CD4-positive, alpha-beta T cell treated with Interleukin-12 subunit alpha and Interleukin-12 subunit beta, for 1 hour (primary cell): ENCODE results near the gene TUFM.
A peak's percentile ranks its signal among the peaks of the same experiment; 100 is the strongest.
"Not testable (repeated sequence)": the region's sequence is repeated elsewhere in the genome, so short reads cannot be mapped to it uniquely, and the experiment has no call there.

Experiments used
- DNase-seq: peaks from one replicate; pipeline ENCODE4 v3.0.0-alpha.2; 2020

Gene TUFM

DNA sequence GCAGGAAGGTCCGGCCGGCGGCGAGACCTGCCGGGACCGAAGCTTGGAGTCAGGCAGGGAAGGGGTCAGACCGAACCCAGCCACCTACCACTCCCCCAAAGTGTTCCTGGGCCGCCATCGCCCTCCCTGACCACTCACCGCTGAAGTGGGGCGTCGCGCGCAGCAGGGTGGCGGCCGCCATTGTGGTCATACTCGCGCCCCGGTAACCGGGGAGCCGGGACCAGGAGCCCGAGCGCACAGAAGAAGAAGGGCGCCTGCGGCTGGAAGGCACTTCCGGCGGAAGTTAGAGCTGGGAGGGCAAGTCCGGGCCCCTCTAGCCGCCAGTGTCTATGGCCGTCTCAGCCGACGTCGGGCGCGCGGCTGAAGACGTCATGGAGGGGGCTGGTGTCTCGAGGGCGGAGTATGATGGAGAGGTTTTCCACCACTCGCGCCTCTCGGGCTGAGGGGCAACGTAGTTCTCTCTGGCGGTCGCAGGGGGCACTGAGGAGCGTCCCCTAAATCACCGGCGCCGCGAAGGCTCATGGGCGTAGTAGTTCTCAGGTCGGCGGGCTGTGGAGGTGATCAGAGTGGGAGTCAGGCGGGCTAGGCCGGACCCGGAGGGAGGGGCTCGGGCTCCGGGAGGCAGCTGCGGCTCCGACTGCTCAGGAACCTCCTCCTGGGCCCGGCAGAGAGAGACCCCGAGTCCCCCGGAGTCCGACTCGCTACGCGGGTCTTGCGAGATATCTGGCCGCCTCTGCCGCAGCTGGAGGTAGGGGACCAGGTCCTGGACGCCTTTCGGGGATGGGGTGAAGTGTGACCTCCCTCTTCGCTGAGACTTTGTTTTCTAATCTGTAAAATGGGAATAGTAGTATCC, at the start of gene TUFM:
TUFM (minus strand) TSS at position 269 of the 853 bp plus-strand sequence; CDS start at position 190, 79 bp downstream.
- DNase-seq: peak; percentile 99

DNA sequence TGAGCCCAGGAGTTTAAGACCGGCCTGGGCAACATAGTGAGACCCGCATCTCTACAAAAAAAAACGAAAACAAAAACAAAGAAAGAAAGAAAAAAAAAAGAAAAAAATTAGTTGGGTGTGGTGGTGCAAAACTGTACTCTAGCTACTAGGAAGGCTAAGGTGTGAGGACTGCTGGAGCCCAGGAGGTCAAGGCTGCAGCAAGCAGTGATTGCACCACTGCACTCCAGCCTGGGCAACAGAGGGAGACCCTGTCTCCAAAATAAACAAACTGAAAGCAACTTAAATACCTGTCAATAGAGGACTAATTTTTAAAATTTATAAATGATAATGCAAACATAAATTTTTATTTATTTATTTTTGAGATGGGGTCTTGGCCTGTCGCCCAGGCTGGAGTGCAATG, 49.5 kb upstream of the TUFM start:
- DNase-seq: no peak

DNA sequence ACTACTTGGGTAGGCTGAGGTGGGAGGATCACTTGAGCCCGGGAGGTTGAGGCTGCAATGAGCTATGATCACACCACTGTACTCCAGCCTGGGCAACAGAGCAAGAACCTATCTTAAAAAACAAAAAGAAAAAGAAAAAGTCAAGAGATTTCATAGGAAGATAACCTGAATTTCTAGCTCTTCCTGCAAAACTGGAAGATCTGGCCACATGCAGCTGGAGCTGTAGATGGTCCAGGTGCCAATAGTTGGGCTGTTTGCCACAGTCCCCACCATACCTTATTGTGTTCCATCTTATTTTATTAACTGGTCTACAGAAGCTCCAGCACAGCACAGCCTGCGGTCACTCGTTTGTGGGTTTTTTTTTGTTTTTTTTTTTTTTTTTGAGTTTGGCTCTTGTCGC, 47.1 kb upstream of the TUFM start:
- no peak for DNase-seq

DNA sequence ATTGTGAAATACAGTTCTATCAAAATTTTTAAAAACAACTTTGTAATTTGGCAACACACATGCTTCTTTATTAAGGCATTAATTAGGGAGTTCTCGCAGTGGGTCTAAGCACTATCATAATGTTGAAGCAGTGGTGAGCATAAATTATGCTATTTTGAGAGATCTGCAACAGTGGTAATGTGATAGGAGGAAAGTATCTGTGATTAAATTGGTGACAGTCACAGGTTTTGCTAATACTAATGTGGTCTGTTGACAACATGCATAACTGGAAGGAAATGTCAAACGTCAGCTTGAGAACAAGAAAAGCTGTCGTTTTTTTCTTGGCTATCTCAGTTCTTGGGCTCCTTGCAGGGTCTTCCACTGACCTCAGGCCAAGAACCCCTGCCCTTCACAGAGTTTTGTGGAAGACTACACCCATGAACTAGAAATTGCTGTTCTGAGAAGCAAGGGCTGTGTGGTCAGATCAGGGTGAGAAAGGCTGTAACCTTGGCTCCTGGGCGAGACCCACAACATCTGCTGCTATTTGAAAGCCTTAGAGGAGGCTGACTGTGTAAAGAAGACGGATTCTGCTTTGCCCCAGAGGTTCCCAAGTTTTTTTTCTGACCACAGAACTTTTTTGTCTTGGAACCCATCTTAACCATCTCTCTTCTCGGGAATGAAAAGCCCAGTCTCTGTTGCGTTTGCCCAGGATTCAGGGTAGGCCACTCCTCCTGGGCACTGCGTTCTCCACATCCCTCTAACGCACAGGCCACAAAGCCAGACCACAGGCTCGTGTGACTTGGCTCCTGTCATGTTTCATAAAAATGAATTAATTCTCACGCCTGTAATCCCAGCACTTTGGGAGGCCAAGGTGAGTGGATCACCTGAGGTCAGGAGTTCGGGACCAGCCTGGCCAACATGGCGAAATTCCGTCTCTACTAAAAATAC, 46.1 kb upstream of the TUFM start:
- DNase-seq: no peak

DNA sequence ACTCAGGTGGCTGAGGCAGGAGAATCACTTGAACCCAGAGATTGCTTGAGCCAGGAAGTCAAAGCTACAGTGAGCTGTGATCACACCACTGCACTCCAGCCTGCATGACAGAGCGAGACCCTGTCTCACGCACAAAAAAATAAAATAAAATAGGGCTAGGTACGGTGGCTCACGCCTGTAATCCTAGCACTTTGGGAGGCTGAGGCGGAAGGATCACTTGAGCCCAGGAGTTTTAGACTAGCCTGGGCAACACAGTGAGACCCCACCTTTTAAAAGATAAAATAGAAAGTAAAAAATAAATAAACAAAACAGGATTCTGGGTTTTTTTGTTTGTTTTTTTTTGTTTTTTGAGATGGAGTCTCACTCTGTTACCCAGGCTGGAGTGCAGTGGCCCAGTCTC, 44.2 kb upstream of the TUFM start:
- not testable (repeated sequence) for DNase-seq

DNA sequence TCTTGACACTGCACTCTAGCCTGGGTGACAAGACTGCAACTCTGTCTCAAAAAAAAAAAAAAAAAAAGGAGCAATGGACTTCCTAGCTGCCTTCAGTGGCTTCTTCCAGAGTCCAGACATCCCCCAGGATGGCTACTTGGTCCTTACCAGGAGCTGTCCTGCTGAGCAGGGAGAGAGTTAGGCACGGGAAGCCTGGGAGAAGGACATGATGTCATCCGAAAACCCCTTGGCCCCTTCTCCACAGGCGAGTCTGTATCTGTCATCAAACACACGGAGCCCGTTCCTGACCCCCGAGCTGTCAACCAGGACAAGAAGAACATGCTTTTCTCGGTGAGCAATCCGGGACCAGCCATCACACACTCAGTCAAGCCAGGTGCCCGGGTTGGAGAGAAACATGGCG, 40.8 kb upstream of the TUFM start:
- DNase-seq: no peak

DNA sequence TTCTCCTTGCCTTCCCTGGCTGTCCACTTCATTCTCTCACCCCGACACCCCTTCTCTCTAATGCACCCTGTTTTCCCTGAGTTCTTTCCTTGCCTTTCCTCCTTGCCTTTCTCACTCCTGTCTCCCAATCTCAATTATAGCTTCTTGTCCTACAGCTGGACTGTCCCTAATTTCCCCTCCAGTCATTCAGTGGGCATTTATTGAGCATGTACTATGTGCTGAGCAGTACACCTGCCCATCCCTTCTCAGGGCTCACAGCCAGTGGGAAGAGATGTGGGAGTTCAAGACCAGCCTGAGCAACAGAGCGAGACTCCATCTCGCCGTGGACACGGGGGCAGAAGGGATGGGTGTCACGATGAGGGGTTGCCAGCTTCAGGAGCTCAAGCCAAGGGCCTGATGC, 37.9 kb upstream of the TUFM start:
- DNase-seq: no peak

DNA sequence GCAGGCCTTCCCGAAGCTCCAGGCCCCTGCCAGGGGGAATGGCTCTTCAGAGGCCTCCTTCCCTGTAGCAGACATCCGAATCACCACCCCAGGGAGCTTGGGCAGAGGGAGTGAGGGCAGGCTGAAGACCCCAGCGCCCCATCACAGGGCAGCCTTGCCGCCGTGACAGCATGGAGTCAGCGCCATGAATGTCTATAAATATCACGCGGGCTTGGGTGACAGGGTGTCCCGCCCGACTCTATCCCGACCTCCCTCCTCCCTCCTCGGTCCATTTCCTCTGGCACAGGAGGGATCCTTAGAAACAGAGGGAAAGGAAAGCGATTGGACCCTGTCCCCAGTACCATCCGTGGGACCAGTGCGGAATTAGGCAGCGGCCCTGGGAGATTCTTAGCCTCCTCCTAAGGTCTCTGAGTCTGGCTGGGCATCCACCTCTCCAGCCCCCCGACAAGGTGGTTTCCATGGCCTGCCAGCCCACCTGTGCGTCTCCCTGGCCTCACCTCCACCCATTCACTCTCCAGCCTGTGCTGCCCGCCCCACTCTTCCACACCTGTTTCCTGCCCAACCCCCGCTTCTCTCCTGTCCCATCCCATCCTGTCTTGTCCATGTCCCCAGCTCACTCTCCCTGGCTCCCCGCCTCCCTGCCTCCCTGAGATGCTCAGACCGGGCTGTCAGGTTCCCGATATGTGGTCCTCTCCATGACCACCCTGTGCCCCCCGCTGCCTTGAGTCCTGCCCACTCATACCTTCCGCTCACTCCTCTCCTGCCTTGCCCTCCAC, 37.3 kb upstream of the TUFM start:
- DNase-seq: no peak

DNA sequence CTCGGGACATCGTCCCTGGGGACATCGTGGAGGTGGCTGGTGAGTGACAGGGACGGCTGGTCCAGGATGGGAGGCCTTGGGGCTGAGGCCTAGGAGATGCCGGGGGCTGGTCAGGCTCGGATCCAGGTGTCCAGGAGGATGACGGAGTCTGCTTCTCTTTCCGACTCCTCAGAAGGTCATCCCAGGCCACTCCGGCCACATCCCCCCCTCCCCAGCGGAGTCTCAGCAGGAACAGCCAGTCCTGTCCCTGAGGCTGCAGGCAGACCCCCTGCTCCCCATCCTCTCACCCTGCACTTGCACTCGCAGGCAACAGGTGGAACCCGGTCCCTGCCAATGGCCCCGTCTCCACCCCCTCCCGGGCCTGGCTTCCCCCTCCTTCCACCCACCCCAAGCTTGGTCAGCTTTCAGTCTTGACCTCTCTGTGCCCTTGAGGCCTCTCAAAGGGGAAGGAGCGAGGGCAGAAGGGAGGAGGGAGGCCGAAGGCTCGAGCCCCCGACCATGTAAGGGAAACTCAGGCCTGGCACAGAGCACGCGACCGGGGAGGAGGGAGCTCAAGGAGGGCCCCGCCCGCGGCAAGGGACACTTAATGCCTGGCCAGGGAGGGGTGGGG, 36.5 kb upstream of the TUFM start:
- DNase-seq: no peak

DNA sequence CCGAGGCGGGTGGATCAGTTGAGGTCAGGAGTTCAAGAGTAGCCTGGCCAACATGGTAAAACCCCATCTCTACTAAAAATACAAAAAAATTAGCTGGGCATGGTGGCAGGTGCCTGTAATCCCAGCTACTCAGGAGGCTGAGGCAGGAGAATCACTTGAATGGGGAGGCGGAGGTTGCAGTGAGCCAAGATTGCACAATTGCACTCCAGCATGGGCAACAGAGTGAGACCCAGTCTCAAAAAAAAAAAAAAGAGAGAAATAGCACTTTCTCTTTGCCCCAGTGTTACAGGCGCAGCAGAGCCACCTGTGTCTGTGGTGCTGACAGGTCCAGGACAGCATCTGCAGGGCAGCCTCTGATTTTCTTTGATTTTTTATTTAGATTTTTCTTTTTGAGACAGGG, 35.4 kb upstream of the TUFM start:
- DNase-seq: not testable (repeated sequence)

DNA sequence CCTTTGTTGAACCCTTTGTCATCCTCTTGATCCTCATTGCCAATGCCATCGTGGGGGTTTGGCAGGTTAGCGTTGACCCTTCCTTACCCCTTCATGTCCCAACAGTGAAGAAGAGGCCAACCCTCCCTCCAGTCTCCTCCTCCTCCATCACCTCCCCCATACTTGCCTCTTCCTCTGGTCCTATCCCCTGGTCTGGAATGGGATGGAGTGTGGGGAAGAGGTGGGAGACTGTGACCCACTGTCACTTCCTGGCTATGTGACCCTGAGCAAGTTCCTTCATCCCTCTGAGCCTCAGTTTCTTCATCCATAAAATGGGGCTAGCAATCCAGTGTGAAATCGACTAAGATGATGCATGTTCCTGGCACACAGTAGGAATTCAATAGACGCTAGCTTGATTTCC, 34.8 kb upstream of the TUFM start:
- DNase-seq: no peak

DNA sequence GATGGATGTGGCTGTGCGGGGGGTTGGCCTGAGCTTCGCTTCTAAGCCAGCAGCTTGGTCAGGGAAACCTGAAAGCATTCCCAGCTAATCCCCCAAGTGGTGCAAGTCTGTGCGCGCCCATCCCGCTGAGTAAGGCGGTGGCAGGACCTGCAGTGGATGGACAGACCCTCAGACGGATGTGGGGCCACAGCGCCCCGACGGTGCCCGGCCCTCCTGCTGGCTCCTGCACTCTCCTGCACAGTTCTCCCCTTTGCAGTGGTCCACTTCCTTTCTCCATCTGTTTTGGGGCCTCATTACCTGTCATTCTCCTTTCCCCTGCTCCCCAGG, 34.4 kb upstream of the TUFM start:
- DNase-seq: no peak

DNA sequence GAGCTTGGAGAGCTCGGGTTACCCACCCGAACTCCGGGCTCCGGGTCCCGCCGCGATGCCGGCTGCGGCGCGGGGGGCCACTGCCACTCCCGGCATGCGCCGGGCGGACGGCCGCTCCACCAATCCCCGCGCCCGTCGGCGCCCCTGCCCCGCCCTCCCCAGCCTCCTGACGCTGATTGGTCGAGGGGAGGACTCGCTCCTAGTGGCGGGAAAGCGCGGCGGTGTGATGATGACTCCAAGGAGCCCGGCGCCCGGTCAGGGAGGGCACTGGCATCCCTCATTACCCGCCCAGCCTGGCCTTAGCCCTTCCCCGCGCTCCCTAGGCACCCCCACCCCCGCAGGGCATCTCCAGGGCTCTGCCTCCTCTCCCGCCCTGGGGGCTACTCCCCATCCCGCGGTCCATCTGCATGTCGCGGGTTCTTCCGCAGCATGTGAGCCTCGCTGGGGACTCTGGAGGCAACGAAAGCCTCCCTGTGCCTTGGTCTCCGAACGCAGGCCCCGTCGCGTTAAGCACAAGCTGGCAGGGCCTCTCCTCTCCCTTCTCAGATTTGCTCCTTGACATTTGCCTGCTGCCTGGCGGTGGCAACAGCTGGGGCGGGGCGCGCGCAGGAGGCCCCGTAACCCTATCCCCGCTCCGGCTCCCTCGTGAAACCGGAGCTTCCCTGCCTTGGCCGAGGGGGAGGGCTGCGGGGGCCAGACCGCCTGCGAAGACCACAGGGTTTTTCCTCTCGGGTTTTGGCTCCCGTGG, 33.9 kb upstream of the TUFM start:
- DNase-seq: peak; percentile 91

DNA sequence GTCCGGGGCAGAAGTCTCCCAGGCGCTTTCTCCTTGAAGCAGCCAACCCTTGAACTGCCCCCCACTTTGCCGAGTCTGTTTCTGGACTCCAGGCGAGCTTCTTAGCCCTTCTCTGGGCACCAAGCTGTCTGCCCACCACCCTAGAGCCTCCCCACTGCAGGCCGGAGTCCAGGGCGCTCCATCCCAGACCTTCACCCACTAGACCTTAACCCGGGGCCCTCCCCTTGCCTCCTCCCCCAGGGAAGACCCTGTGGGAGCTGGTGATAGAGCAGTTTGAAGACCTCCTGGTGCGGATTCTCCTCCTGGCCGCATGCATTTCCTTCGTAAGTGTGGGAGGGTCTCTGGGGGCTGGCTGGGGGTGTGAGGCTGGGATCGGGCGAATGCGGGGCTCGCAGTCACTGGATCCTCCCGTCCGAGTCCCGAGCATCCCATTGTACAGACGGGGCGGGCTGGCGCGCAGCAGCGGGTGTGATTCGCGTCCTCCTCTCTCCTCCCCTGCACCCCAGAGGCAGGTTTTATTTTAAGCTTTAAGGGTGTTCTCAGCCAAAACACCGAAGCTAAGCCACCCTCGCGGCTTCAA, 33.2 kb upstream of the TUFM start:
- no peak for DNase-seq

DNA sequence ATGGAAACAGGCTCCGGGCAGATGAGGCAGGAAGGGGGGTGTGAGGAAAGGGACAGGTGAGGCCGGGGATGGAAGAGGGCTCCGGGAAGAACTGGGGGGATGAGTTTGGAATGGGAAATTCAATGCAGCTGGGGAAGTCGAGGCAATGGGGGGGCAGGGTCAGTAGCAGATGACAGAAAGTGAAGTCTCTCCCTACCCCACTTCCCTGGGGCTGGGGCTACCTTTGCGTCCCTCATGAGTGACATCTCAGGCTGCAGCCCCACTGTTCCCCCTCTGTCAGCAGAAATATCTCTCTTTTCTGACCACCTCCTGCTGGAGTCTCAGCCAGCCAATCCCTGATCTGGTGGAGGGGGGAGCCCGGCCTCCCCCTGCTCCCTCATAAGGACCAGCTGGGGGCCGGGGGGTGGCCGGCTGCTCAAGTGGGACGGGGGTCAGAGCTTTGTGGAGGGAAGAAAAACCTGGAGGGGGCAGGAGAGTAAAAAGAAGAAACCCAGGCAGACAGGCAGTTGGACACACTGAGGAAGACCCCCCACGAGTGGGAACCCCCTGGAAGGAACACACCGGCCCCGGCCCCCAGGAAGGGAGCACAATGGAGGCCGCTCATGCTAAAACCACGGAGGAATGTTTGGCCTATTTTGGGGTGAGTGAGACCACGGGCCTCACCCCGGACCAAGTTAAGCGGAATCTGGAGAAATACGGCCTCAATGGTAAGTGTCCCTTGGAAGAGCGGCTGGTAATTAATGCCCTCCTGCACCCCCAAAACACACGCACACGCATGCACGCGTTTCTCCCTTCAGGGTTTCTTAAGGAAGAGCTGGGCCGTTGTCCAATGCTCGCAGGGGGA, 32.2 kb upstream of the TUFM start, which contains the start of gene ATP2A1:
ATP2A1 (plus strand) TSS at position 406 of the 844 bp plus-strand sequence; CDS start at position 590, 184 bp downstream.
- no peak for DNase-seq

DNA sequence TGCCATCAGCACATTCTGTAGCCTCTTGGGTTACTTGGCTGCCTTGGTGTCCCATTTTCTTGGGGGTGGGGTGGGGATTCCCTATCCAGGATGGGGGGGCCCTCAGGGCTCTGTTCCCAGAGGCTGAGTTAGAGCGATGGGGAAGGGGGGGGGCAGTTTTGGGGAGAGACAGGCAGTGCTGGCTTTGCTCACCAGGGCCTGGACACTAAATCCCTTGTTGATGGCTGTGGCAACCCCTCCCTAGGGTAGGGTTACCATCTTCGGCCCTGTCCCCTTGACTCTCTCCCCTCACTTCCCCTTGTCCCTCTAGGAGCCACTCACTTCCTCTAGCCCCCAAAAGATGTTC, 31.5 kb upstream of the TUFM start:
- DNase-seq: no peak

DNA sequence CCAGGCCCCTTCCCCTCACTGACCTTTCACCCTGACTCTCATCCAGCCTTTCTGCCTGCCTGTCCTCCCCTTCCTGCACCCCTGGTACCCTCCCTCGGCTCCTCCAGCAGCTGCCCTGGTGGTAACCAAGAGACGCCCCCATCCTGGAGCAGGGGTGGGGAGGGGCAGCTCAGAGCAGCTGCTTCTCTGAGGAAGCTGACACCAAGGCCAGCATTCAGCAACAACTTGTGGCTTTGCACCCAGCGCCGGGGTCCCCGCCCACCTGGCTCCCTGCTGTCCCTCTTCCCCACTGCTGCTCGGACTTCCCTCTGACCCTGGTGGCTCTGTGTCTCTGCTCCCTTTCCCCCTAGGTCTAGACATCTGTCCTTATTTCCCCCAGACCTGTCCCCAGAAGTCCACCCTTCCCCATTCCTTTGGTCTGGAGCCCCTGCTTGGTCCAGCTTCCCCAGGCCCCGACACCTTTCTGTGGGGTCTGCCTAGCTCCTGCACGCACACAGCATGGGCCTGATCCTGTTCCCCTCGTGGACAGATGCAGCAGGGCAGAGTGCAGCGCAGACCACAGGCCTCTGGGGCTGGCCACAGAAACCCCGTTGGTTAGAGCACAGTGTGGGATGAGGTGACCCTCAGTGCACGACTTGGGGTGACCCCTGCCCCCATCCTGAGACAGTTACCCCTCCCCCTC, 31.0 kb upstream of the TUFM start:
- no peak for DNase-seq

DNA sequence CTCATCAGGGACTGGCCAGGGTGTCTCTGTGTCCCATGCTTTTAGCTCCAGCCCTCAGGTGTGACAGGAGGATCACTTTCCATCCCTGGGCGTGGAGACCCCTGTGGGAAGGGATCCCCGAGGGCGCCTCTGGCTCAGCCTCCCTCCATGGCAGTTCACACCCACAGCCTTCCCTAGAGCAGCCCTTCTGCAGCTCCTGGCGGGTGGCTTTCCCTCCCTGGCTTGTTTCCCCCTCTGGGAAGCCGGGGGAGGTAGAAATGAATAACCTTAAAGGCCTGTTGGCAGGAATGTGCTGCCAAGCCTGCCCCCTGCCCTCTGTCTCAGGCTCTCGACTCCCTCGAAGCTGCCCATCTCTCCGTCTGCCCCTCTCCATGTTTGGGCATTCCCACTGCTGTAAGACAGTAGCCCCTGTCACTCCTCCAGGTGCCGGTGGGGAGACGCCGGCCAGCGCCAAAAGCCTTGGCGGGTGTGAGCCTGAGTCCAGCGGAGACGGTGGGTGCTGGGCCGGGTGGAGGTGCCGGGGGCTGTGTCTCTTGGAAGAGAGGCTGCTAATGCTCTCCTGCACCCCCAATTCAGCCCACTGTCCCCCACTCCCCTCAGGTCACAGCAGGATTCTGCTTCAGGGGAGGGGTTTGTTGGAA, 30.0 kb upstream of the TUFM start:
- no peak for DNase-seq
